NB4 (cell line): Measurements from ENCODE around the gene SUSD4.

Source experiments
- DNase-seq: peaks from one replicate; pipeline ENCODE4 v3.0.0; 2010; ENCODE audit warnings: low read depth
- H3K4me3 ChIP-seq: one replicate; pipeline ENCODE4 v1.5.1; 2011; ENCODE audit warnings: mild to moderate bottlenecking, low read depth, low read length, moderate library complexity
- MYC ChIP-seq: IDR thresholded peaks from 2 replicates; pipeline ENCODE4 v1.6.1; 2011; ENCODE audit warnings: low read depth, low read length
- POLR2A ChIP-seq: IDR thresholded peaks from 2 replicates; pipeline ENCODE4 v1.6.1; 2011; ENCODE audit warnings: mild to moderate bottlenecking; ENCODE audit not compliant: insufficient read length; ENCODE audit errors: extremely low read depth
- TF ChIP-seq, protein P1 (sequence below): IDR thresholded peaks from one replicate; pipeline ENCODE4 v1.5.1; 2012; ENCODE audit warnings: low read depth, low read length
- TF ChIP-seq, protein P2 (sequence below): IDR thresholded peaks from 2 replicates; pipeline ENCODE4 v1.6.1; 2011; ENCODE audit warnings: low read depth, low read length

Gene SUSD4

DNA sequence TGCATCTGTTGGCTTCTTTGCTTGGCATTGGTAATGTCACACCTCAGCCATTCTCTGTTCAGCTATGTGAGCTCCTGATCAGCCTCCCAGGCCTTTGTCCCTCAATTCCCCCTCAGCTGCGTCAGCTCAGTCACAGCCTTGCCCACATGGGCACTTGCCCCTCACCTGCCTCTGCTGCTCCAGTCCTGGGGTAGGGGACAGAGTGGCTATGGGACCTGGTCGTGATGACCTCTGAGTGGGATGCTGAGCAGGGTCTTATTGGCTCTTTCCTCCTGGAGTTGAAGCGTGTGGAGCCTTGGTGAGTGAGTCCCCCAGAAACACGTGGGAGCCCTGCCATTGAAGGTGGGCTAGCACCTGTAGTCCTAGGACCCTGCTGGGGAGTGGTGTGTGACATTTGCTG lies 159.6 kb downstream of the SUSD4 start:
- TF ChIP-seq, protein P1, sequence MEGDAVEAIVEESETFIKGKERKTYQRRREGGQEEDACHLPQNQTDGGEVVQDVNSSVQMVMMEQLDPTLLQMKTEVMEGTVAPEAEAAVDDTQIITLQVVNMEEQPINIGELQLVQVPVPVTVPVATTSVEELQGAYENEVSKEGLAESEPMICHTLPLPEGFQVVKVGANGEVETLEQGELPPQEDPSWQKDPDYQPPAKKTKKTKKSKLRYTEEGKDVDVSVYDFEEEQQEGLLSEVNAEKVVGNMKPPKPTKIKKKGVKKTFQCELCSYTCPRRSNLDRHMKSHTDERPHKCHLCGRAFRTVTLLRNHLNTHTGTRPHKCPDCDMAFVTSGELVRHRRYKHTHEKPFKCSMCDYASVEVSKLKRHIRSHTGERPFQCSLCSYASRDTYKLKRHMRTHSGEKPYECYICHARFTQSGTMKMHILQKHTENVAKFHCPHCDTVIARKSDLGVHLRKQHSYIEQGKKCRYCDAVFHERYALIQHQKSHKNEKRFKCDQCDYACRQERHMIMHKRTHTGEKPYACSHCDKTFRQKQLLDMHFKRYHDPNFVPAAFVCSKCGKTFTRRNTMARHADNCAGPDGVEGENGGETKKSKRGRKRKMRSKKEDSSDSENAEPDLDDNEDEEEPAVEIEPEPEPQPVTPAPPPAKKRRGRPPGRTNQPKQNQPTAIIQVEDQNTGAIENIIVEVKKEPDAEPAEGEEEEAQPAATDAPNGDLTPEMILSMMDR, result no peak
- no peak for TF ChIP-seq POLR2A
- TF ChIP-seq, protein P2, sequence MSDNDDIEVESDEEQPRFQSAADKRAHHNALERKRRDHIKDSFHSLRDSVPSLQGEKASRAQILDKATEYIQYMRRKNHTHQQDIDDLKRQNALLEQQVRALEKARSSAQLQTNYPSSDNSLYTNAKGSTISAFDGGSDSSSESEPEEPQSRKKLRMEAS, result no peak
- TF ChIP-seq MYC, result no peak
- DNase-seq, result no peak
- H3K4me3 ChIP-seq, result no peak overlapping the region

DNA sequence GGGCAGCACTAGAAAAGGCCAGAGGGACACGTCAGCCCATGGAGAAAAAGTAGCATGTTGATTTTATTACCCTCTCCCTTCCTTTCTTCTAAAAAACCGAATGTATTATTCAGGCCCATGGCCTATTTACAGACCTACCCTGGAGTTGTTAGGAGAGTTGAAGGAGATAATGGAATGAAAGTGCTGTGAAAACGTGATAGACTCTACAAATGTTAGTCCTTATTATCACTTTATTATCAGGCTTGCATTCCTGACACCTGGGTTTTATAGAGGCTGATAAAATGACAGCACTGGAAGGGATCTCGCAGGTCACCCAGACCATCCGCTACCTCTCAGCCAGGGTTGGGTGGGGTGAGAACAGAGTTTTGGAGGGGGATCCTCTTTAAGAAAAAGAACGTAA lies 160.3 kb downstream of the SUSD4 start:
- DNase-seq, result no peak
- no peak for TF ChIP-seq MYC
- no peak for TF ChIP-seq POLR2A
- TF ChIP-seq, protein P1, result no peak
- TF ChIP-seq, protein P2, result no peak
- H3K4me3 ChIP-seq, result no peak overlapping the region

GRCh38 chr1:223203034-223203408 lies 161.0 kb downstream of the SUSD4 start:
- H3K4me3 ChIP-seq, result no peak overlapping the region

DNA sequence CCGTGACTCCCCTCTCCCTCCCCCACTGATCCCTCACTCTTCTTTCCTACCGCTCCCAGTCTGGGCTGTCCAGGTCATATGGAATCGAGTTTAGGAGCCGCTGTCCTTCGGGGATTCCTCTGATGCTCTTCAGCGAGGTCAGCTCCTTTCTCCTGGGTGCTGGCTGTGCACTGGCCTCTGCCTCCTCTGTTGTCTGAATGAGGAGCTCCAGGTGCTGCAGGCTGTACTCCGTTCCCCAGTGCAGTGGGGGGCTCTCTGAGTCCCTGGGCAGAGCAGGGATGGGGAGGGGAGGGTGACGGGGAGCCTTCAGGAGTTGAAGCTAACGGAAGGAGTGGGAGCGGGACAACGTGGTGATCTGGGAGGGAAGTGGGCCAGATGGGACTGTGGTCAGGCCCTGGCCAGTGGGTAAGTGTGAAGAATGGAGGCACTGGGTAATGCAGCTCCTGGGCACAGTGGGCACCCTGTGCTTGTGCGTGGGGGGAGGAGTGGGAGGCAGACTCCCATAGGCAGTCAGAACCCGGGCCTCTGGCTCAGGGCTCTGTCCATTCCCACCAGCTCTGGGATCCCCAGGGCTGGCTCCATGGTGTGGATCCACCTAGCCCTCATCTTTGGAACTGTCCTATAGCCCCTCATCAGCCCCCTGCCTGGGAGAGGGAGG lies 161.5 kb downstream of the SUSD4 start:
- no peak overlapping the region for H3K4me3 ChIP-seq
- DNase-seq, result no peak
- no peak for TF ChIP-seq POLR2A
- no peak for TF ChIP-seq MYC
- TF ChIP-seq, protein P2, result no peak
- TF ChIP-seq, protein P1, result no peak

More at GRCh38 chr1:223203034-223203408, 161.0 kb downstream of the SUSD4 start:
- TF ChIP-seq POLR2A (no peak), MYC (no peak)
- TF ChIP-seq, protein P2, result no peak
- TF ChIP-seq, protein P1, result no peak
- no peak for DNase-seq

GRCh38 chr1:223201967-223202366 lies 162.0 kb downstream of the SUSD4 start:
- TF ChIP-seq, protein P2, result no peak
- TF ChIP-seq MYC, result no peak
- TF ChIP-seq, protein P1, result no peak
- TF ChIP-seq POLR2A, result no peak
- DNase-seq, result no peak
- no peak overlapping the region for H3K4me3 ChIP-seq
